ENCODE data around the gene NMS.
"Not testable (repeated sequence)": the region's sequence is repeated elsewhere in the genome, so short reads cannot be mapped to it uniquely, and the experiment has no call there.

The NMS gene

DNA sequence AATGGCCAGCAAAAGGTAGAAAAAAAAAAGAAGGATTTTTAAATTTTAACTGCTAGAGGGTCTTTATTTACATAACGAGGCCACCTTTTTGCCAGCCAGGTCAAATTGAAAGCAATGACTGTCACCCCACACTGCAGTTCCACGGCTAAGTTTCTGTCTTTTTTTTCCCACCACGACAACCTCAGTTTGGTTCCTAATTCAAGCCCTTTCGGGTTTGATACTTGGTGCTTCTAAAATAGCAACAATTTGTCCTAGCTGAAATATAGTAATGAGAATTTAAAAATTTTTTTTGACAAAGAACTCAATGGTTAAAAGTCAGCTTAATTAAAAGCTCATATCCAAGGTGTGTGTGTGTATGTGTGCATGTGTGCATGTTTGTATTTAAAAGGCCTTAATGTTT, 16.4 kb upstream of the NMS start:
- H3K4me3 Mint-ChIP-seq = no peak overlapping the region
- peaks cover 5% of the 10 kb centered on the region for H3K27me3 Mint-ChIP-seq (ENCODE audit: low read depth)
- no peaks in the 10 kb centered on the region for H3K36me3 Mint-ChIP-seq (ENCODE audit: low read depth)
- H3K27ac Mint-ChIP-seq = no peak overlapping the region
- DNase-seq (ENCODE audit: low spot score) = no peak
- no peaks in the 10 kb centered on the region for H3K4me1 Mint-ChIP-seq (ENCODE audit: low read depth)
- H3K9me3 Mint-ChIP-seq = peaks cover 9% of the 10 kb centered on the region

DNA sequence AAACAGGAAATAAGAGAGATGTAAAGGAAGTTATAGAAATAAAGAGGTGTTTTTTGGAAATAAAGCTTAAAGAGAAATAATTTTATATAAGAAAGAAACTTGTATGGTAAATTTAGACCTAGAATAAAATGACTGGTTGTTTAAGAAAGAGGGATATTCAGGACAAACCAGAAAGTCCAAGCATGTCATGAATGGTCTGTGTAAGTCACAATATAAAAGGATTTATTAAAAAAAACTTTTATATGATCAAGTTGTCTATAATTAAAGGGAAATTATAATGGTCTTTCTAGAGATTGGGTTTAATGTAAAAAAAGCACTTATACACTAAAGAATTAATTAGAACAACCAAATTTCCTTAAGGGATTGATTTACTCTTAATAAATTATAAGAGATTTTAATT, 13.9 kb upstream of the NMS start:
- H3K4me3 Mint-ChIP-seq; H3K36me3 Mint-ChIP-seq (ENCODE audit: low read depth); H3K27ac Mint-ChIP-seq; DNase-seq (ENCODE audit: low spot score); H3K4me1 Mint-ChIP-seq (ENCODE audit: low read depth); H3K27me3 Mint-ChIP-seq (ENCODE audit: low read depth): not testable (repeated sequence)
- H3K9me3 Mint-ChIP-seq = peaks cover 23% of the 10 kb centered on the region

DNA sequence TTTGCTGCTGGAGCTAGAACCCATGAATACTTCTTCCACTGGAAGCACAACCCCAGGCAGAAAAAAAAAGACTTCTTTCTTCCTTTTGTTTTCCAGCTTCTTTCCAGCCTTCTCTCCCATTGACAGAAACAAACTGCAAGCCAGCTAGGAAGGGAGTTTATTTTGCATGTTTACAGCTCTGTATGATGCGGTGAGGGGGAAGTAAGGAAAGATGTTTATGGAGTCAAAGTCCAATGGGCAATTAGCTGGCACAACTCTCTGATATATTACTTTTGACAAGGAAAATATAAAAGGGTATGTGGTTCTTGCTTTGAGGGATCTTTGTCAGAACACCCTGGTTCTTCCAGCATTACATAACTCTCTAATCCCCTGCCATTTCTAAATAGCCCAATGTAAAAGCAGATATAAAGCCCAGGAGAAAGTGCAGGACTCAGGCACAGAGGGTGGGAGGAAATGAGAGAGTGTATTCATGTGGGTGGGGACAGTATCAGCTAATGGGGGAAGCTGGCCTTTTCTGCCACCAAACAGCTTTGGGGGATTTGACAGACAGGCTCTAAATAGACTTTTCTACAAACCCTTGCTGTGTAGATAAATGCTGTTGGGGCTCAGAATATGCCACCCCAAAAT, 9.3 kb upstream of the NMS start:
- Mint-ChIP-seq H3K4me1 (ENCODE audit: low read depth) (no peaks in the 10 kb centered on the region), H3K36me3 (ENCODE audit: low read depth) (no peaks in the 10 kb centered on the region), H3K9me3 (peaks cover 23% of the 10 kb centered on the region), H3K27ac (no peak overlapping the region), H3K27me3 (ENCODE audit: low read depth) (no peaks in the 10 kb centered on the region), H3K4me3 (no peak overlapping the region)
- DNase-seq (ENCODE audit: low spot score) = no peak

DNA sequence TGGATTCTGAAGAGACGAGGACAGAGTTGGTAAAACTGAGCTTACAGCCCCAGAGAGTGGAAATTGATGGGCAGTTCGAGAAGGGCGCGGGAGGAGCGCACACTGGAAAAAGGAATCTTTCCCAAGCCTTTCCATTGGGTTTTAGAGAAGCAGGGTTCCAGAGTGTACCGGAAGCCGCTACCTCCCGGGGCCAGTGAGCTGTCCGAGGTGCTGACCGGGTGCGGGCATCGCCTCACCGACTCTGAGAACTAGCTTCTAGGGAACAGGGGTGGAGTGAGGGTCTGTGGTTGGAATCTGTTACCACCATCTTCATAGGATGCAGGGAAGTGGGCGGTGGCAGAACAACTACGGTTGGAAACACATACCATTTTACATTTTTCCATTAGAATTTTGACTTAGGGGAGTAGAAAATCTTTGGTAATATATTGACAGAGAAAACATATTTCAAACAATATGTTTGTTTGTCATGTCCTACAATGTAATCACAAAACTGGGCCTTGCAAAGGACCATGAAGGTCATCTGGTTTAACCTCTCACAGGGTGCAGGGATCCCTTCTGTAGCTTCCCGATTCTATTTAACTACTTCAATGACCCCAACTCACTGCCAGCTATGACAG, 724 bp downstream of the NMS start:
- Mint-ChIP-seq H3K27ac (no peak overlapping the region), H3K36me3 (ENCODE audit: low read depth) (no peaks in the 10 kb centered on the region), H3K27me3 (ENCODE audit: low read depth) (peaks cover 11% of the 10 kb centered on the region), H3K4me3 (no peak overlapping the region), H3K9me3 (no peaks in the 10 kb centered on the region), H3K4me1 (ENCODE audit: low read depth) (no peaks in the 10 kb centered on the region)
- DNase-seq (ENCODE audit: low spot score) = no peak

DNA sequence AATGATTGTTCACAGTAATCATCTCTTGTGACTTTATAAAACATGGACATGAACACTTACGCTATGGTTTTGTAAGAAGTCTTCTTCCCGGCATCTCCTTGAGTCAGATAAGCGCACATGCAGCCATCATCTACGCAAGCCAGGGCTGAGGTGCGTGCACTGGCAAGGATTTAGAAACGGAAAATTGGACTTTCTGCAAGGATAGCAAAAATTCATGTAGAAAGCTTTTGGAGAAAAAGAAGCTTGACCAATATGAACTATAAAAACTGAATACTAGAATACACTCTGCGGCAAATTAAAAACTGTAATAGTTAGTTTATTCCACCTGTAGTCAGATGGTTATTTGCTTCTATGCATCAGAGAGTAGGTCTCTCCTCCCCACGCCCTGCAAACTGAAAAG, 6.3 kb downstream of the NMS start:
- Mint-ChIP-seq H3K27ac (no peak overlapping the region), H3K4me3 (no peak overlapping the region), H3K27me3 (ENCODE audit: low read depth) (peaks cover 6% of the 10 kb centered on the region), H3K4me1 (ENCODE audit: low read depth) (no peaks in the 10 kb centered on the region), H3K36me3 (ENCODE audit: low read depth) (no peaks in the 10 kb centered on the region), H3K9me3 (no peaks in the 10 kb centered on the region)
- DNase-seq (ENCODE audit: low spot score) = no peak

DNA sequence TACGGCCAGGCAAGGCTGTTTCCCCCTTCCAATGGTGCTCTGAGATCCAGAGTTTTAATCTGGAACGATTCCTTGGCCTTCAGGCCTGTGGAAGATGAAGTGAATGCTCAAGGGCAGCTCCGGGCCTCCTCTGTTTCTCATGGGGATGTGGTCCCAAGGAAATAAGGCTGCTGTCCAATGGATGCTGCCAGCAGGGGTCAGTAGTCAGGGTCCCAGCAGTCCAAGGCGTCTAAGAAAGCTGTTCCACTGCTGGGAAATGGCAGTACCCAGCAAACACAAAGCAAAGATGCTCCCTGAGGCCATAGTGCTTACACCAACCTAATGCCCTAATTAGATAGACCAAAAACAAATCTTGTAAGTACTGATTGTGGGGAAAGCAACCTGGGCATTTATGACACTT, 12.5 kb downstream of the NMS start:
- no peak for DNase-seq (ENCODE audit: low spot score)
- Mint-ChIP-seq H3K27me3 (ENCODE audit: low read depth) (no peaks in the 10 kb centered on the region), H3K9me3 (no peaks in the 10 kb centered on the region), H3K4me1 (ENCODE audit: low read depth) (no peaks in the 10 kb centered on the region), H3K36me3 (ENCODE audit: low read depth) (no peaks in the 10 kb centered on the region), H3K4me3 (no peak overlapping the region), H3K27ac (no peak overlapping the region)

DNA sequence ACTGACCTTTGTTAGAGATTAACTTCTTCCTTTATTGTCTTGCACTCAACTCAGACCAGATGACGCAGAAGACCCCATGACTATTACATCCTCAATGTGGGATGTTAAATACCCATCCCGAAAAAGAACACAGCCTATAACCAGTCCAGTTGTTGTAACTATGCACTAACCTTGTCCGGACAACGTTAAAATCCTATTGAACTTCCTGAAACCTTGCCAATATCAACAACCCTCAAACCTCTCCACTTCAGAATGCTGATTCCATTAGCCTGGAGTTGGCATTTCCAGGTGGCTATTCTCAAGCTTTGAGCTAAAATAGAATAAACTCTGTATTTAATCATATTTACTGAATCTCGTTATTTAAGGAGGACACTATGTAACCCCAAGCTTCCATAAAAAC, 13.6 kb downstream of the NMS start:
- DNase-seq (ENCODE audit: low spot score) = no peak
- Mint-ChIP-seq H3K9me3 (no peaks in the 10 kb centered on the region), H3K4me1 (ENCODE audit: low read depth) (no peaks in the 10 kb centered on the region), H3K4me3 (no peak overlapping the region), H3K27ac (no peak overlapping the region), H3K36me3 (ENCODE audit: low read depth) (no peaks in the 10 kb centered on the region), H3K27me3 (ENCODE audit: low read depth) (no peaks in the 10 kb centered on the region)

DNA sequence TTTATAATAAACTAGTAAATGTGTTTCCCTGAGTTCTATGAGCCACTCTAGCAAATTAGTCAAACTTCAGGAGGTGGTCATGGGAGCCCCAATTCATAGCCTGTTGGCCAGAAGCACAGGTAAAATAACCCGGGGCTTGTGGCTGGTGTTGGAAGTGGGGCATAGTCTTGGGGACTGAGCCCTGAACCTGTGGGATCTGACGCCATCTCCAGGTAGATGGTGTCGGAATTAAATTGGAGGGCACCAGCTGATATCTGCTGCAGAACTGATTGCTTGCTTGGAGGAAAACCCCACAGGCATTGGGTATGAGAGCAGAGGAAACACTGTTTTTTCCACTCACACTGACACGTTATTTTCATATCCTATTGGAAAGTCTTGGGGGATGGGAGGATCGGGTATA, 14.1 kb downstream of the NMS start:
- Mint-ChIP-seq H3K4me3 (no peak overlapping the region), H3K27ac (no peak overlapping the region), H3K4me1 (ENCODE audit: low read depth) (no peaks in the 10 kb centered on the region), H3K27me3 (ENCODE audit: low read depth) (no peaks in the 10 kb centered on the region), H3K36me3 (ENCODE audit: low read depth) (no peaks in the 10 kb centered on the region), H3K9me3 (no peaks in the 10 kb centered on the region)
- no peak for DNase-seq (ENCODE audit: low spot score)

DNA sequence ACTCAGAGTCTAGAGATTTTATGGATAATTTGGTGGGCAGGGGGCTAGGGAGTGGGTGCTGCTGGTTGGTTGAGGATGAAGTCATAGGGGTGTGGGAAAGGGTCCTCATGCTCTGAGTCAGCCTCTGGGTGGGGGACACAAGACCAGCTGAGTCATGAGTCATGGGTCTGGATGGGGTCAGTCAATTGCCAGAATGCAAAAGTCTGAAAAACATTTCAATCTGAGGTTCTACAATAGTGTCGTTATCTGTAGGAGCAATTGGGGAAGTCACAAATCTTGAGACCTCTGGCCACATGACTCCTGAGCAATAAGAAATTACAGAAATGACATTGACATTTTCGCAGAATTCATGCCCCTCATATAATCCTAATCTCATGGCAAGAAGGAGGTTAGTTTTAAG, 15.1 kb downstream of the NMS start:
- no peak overlapping the region for H3K4me3 Mint-ChIP-seq
- no peak overlapping the region for H3K27ac Mint-ChIP-seq
- no peaks in the 10 kb centered on the region for H3K36me3 Mint-ChIP-seq (ENCODE audit: low read depth)
- no peaks in the 10 kb centered on the region for H3K4me1 Mint-ChIP-seq (ENCODE audit: low read depth)
- no peak for DNase-seq (ENCODE audit: low spot score)
- H3K27me3 Mint-ChIP-seq (ENCODE audit: low read depth) = peaks cover 3% of the 10 kb centered on the region
- no peaks in the 10 kb centered on the region for H3K9me3 Mint-ChIP-seq

DNA sequence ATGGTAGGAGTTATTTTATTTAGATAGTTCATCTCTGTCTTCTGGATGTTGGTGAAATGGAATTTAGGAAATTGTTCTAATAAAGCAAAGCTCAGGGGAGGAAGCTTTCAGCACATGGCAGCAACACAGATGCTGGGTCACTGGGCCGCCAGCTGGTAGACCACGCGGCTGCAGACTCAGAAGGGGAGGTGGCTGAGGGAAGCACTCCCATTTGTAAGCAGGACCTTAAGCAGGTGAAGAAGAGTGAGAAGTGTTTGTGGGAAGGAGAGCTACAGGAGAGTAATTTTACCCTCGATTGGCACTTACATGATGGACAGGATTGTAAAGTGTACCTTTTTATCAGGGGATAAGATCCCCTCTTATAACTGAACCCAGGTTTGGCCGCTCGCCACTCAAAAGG, 24.4 kb downstream of the NMS start:
- H3K9me3 Mint-ChIP-seq = no peaks in the 10 kb centered on the region
- H3K4me1 Mint-ChIP-seq (ENCODE audit: low read depth) = no peaks in the 10 kb centered on the region
- DNase-seq (ENCODE audit: low spot score) = no peak
- peaks cover 7% of the 10 kb centered on the region for H3K27me3 Mint-ChIP-seq (ENCODE audit: low read depth)
- no peak overlapping the region for H3K4me3 Mint-ChIP-seq
- no peaks in the 10 kb centered on the region for H3K36me3 Mint-ChIP-seq (ENCODE audit: low read depth)
- H3K27ac Mint-ChIP-seq = no peak overlapping the region

DNA sequence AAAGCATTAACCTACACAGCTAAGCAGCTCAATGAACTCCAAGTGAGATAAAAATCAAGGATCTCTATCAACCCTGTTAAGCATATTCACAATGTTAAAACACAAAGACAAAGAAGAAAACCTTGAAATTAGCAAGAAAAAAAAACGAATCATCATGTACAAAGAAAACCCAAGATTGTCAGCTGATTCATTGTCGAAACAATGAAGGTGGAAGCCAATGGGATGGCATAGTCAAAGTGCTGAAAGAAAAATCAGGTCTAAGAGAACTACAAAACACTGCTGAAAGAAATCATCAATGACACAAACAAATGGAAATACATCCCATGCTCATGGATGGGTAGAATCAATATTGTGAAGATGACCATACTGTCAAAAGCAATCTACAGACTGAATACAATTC, 32.5 kb downstream of the NMS start:
- H3K9me3 Mint-ChIP-seq = peaks cover 19% of the 10 kb centered on the region
- H3K27ac Mint-ChIP-seq = no peak overlapping the region
- H3K27me3 Mint-ChIP-seq (ENCODE audit: low read depth) = peaks cover 13% of the 10 kb centered on the region
- no peaks in the 10 kb centered on the region for H3K36me3 Mint-ChIP-seq (ENCODE audit: low read depth)
- no peaks in the 10 kb centered on the region for H3K4me1 Mint-ChIP-seq (ENCODE audit: low read depth)
- DNase-seq (ENCODE audit: low spot score) = no peak
- H3K4me3 Mint-ChIP-seq = no peak overlapping the region

DNA sequence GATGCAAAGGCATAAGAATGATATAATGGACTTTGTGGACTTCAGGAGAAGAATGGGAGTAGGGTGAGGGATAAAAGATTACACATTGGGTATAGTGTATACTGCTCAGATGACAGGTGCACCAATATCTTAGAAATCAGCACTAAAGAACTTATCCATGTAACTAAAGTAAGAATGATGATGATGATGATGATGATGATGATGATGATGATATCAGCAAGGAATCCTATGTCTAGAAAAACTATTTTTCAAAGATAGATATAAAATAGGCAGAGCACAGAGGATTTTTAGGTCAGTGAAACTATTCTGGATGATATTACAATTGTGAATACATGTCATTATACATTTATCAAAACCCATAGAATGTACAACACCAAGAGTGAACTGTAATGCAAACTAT, 34.3 kb downstream of the NMS start:
- H3K9me3 Mint-ChIP-seq = peaks cover 27% of the 10 kb centered on the region
- no peaks in the 10 kb centered on the region for H3K4me1 Mint-ChIP-seq (ENCODE audit: low read depth)
- H3K36me3 Mint-ChIP-seq (ENCODE audit: low read depth) = no peaks in the 10 kb centered on the region
- peaks cover 24% of the 10 kb centered on the region for H3K27me3 Mint-ChIP-seq (ENCODE audit: low read depth)
- no peak overlapping the region for H3K27ac Mint-ChIP-seq
- DNase-seq (ENCODE audit: low spot score) = no peak
- no peak overlapping the region for H3K4me3 Mint-ChIP-seq

DNA sequence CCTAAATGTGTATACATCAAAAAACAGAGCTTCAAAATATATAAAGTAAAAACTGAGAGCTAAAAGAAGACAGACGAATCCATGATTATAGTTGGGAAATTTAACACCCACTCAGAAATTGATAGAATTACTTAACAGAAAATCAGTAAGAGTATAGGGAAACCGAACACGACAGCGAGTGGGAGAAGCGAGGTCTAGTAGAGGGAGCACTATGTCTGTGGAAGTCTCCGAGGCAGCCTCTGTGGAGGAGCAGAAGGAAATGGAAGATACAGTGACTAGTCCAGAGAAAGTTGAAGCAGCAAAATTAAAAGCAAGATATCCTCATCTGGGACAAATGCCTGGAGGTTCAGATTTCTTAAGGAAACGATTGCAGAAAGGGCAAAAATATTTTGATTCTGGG, 38.8 kb downstream of the NMS start:
- no peak overlapping the region for H3K27ac Mint-ChIP-seq

DNA sequence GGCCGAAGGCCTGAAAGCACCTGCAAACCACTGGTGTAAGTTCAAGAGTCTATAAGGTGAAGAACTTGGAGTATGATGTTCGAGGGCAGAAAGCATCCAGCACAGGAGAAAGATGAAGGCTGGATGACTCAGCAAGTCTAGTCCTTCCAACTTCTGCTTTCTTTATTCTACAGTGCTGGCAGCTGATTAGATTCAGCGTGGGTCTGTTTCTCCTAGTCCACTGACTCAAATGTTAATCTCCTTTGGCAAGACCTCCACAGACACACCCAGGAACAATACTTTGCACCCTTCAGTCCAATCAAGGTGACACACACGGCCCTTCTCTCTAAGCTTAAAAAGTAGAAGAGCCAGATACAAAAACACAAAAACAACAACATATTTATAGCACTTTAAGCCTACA, 43.4 kb downstream of the NMS start:
- H3K9me3 Mint-ChIP-seq = no peaks in the 10 kb centered on the region
- H3K27me3 Mint-ChIP-seq (ENCODE audit: low read depth) = peaks cover 11% of the 10 kb centered on the region
- H3K36me3 Mint-ChIP-seq (ENCODE audit: low read depth) = no peaks in the 10 kb centered on the region
- H3K27ac Mint-ChIP-seq = no peak overlapping the region
- H3K4me1 Mint-ChIP-seq (ENCODE audit: low read depth) = no peaks in the 10 kb centered on the region
- H3K4me3 Mint-ChIP-seq = no peak overlapping the region
- DNase-seq (ENCODE audit: low spot score) = no peak

More for the DNA sequence above, 38.8 kb downstream of the NMS start:
- H3K9me3 Mint-ChIP-seq = peaks cover 9% of the 10 kb centered on the region
- H3K4me1 Mint-ChIP-seq (ENCODE audit: low read depth) = no peaks in the 10 kb centered on the region
- H3K27me3 Mint-ChIP-seq (ENCODE audit: low read depth) = peaks cover 23% of the 10 kb centered on the region
- H3K36me3 Mint-ChIP-seq (ENCODE audit: low read depth) = no peaks in the 10 kb centered on the region
- no peak overlapping the region for H3K4me3 Mint-ChIP-seq
- no peak for DNase-seq (ENCODE audit: low spot score)

DNA sequence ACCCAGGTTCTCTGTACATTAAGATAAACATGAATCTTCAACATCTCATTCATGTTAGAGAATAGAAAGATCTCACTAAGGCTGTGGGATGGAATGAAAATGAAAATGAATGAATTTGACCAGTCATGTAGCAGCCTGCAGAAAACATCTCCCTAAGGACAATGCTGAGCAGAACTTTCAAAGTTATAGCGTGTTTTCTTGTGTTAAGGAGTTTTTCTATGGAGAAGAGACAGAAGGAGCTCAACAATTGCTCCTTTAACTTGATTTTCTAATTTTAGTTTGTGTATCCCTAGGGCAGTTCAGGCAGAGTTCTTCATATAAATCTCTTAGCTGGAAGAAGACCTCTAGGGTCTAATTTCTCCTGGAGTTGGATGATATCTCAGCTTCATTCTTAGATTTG, 47.3 kb downstream of the NMS start:
- Mint-ChIP-seq H3K4me1 (ENCODE audit: low read depth) (no peaks in the 10 kb centered on the region), H3K9me3 (no peaks in the 10 kb centered on the region), H3K36me3 (ENCODE audit: low read depth) (no peaks in the 10 kb centered on the region), H3K27me3 (ENCODE audit: low read depth) (peaks cover 3% of the 10 kb centered on the region), H3K27ac (no peak overlapping the region), H3K4me3 (no peak overlapping the region)
- no peak for DNase-seq (ENCODE audit: low spot score)
